ENCODE results near the gene COL18A1. TPM values are rescaled to one million over a fixed set of nuclear protein-coding genes. Genes with fewer than 3 reads are reported as not detected.

COL18A1 gene
- total RNA-seq, 2 donors from 2014 or later: 117 to 134 TPM

- Histone ChIP-seq H3K36me3 (no peaks in the 10 kb centered on the region), H3K27ac (no peak overlapping the region), H3K9me3 (peaks cover 0 to 47% of the 10 kb centered on the region in 2 donors), H3K27me3 (no peaks in the 10 kb centered on the region), H3K4me1 (no peaks in the 10 kb centered on the region), H3K4me3 (no peak overlapping the region)
- no peak for DNase-seq (ENCODE audit: low spot score)
- TF ChIP-seq CTCF (IDR thresholded peaks at IDR 0.05): no peak
Observed at GRCh38 chr21:45518742-45519141, 113.8 kb downstream of the COL18A1 start.

- Histone ChIP-seq H3K4me1 (no peaks in the 10 kb centered on the region), H3K9me3 (peaks cover 0 to 47% of the 10 kb centered on the region in 2 donors), H3K27ac (no peak overlapping the region)
Observed at GRCh38 chr21:45519182-45519581, 114.2 kb downstream of the COL18A1 start.

GRCh38 chr21:45521241-45521640 lies 116.3 kb downstream of the COL18A1 start:
- H3K4me1 ChIP-seq: peaks cover 0 to 10% of the 10 kb centered on the region in 2 donors
- peaks cover 0 to 47% of the 10 kb centered on the region in 2 donors for H3K9me3 ChIP-seq
- H3K27me3 ChIP-seq: no peaks in the 10 kb centered on the region
- no peak for TF ChIP-seq CTCF (IDR thresholded peaks at IDR 0.05)
- no peak overlapping the region for H3K4me3 ChIP-seq
- no peak for DNase-seq (ENCODE audit: low spot score)
- H3K36me3 ChIP-seq: no peaks in the 10 kb centered on the region
- H3K27ac ChIP-seq: no peak overlapping the region

More at GRCh38 chr21:45519182-45519581, 114.2 kb downstream of the COL18A1 start:
- no peak overlapping the region for H3K4me3 ChIP-seq
- no peak for TF ChIP-seq CTCF (IDR thresholded peaks at IDR 0.05)
- no peak for DNase-seq (ENCODE audit: low spot score)
- H3K36me3 ChIP-seq: no peaks in the 10 kb centered on the region
- no peaks in the 10 kb centered on the region for H3K27me3 ChIP-seq

GRCh38 chr21:45522381-45522780 lies 117.4 kb downstream of the COL18A1 start:
- DNase-seq (ENCODE audit: low spot score): no peak
- Histone ChIP-seq H3K27me3 (no peaks in the 10 kb centered on the region), H3K36me3 (no peaks in the 10 kb centered on the region), H3K27ac (no peak overlapping the region), H3K4me3 (no peak overlapping the region), H3K4me1 (peaks cover 0 to 10% of the 10 kb centered on the region in 2 donors), H3K9me3 (peaks cover 0 to 47% of the 10 kb centered on the region in 2 donors)
- TF ChIP-seq CTCF (IDR thresholded peaks at IDR 0.05): no peak

- Histone ChIP-seq H3K27ac (no peak overlapping the region), H3K27me3 (no peaks in the 10 kb centered on the region), H3K9me3 (peaks cover 0 to 43% of the 10 kb centered on the region in 2 donors), H3K4me3 (no peak overlapping the region), H3K4me1 (peaks cover 0 to 10% of the 10 kb centered on the region in 2 donors), H3K36me3 (no peaks in the 10 kb centered on the region)
- no peak for DNase-seq (ENCODE audit: low spot score)
- no peak for TF ChIP-seq CTCF (IDR thresholded peaks at IDR 0.05)
Observed at GRCh38 chr21:45522986-45523385, 118.0 kb downstream of the COL18A1 start.

GRCh38 chr21:45523411-45524101 lies 118.6 kb downstream of the COL18A1 start:
- no peak overlapping the region for H3K27ac ChIP-seq
- peaks cover 0 to 38% of the 10 kb centered on the region in 2 donors for H3K9me3 ChIP-seq
- no peaks in the 10 kb centered on the region for H3K27me3 ChIP-seq
- peaks cover 0 to 10% of the 10 kb centered on the region in 2 donors for H3K4me1 ChIP-seq
- H3K4me3 ChIP-seq: no peak overlapping the region
- H3K36me3 ChIP-seq: no peaks in the 10 kb centered on the region
- no peak for DNase-seq (ENCODE audit: low spot score)
- no peak for TF ChIP-seq CTCF (IDR thresholded peaks at IDR 0.05)

Measured in right atrium auricular region (tissue), 2 donors.